Tibial artery (tissue), 4 donors: Measurements from ENCODE around the gene COL27A1.

Source experiments
- DNase-seq, 2 donors: peaks; one replicate each; pipeline ENCODE4 v3.0.0-alpha.2; 2019
- H3K27ac ChIP-seq, 2 donors: fragments of 200-600 bp; sonication (generic) in 1 of 2; 1 replicate in 1 of 2; 2 replicates in 1 of 2; pipeline ENCODE4 v1.5.1; 2018 to 2019; ENCODE audit warnings: mild to moderate bottlenecking in 1 of 2
- H3K27me3 ChIP-seq, 2 donors: fragments of 200-600 bp; sonication (generic) in 1 of 2; one replicate each; pipeline versions ENCODE4 v1.5.1 to v1.6.0; 2016 to 2019
- H3K36me3 ChIP-seq, 3 donors: fragments of 200-600 bp; sonication (generic) in 2 of 3; one replicate each; pipeline ENCODE4 v1.5.1; 2016 to 2019; ENCODE audit warnings: mild to moderate bottlenecking in 2 of 3
- H3K4me1 ChIP-seq, 4 donors: fragments of 200-600 bp; sonication (generic) in 2 of 4; 1 replicate in 3 of 4; 2 replicates in 1 of 4; pipeline ENCODE4 v1.5.1; 2016 to 2019
- H3K4me3 ChIP-seq, 2 donors: fragments of 200-600 bp; sonication (generic) in 1 of 2; 1 replicate in 1 of 2; 2 replicates in 1 of 2; pipeline ENCODE4 v1.5.1; 2018 to 2019; ENCODE audit warnings: mild to moderate bottlenecking in 2 of 2
- H3K9me3 ChIP-seq, 3 donors: fragments of 200-600 bp; sonication (generic) in 1 of 3; one replicate each; pipeline ENCODE4 v1.5.1; 2016 to 2019
- intact Hi-C: fragments of 100-400 bp; cut with DNase I; formaldehyde crosslinking; loops from one replicate; pipeline ENCODE4 v1.15.0; 2023; ENCODE audit warnings: low total_unique reads
- TF ChIP-seq, protein P1 (sequence below), 2 experiments: fragments of 200-600 bp in 1 of 2; fragments of 450-650 bp in 1 of 2; IDR thresholded peaks; one replicate each; pipeline ENCODE4 v1.5.1; 2017 to 2019; ENCODE audit warnings: antibody characterized with exemption in 2 of 2, mild to moderate bottlenecking in 1 of 2, moderate library complexity in 1 of 2

The COL27A1 gene

DNA sequence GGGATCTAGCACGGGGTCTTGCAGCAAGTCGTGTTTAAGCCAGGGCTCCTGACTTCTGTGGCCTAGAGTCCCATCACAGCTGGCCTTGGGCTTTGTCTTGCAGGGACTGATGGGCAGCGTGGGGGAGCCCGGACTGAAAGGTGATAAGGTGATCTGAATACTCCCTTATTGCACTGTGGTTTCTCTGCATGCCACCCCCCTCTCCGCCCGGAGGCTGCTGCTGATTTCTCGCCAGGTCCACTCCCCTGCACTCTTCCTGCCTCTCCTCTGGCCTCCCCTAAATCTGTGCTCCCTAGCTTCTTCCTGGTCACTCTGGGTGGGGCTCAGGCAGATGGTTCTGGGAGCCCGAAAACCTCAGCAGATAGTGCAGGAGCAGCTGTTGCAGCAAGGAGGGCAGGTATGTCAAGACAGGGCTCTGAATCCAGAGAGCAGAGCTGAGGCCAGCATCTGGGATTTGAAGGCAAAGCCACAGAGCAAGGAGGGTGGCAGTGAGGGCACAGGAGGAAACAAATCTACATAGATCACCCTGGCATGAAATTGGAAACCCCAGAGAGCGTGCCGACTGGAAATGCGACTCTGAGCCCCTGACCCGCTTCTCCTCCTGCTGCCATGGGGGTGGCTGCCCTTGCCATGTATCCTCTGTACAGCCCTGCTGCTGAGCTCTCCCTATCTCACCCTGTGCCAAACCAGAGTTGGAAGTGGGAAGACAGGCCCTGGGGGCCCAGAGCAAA lies 76.5 kb downstream of the COL27A1 start:
- no peaks in the 10 kb centered on the region for H3K27me3 ChIP-seq
- no peak for DNase-seq
- H3K36me3 ChIP-seq, result no peaks in the 10 kb centered on the region
- intact Hi-C loops, result no loop called here
- TF ChIP-seq, protein P1, sequence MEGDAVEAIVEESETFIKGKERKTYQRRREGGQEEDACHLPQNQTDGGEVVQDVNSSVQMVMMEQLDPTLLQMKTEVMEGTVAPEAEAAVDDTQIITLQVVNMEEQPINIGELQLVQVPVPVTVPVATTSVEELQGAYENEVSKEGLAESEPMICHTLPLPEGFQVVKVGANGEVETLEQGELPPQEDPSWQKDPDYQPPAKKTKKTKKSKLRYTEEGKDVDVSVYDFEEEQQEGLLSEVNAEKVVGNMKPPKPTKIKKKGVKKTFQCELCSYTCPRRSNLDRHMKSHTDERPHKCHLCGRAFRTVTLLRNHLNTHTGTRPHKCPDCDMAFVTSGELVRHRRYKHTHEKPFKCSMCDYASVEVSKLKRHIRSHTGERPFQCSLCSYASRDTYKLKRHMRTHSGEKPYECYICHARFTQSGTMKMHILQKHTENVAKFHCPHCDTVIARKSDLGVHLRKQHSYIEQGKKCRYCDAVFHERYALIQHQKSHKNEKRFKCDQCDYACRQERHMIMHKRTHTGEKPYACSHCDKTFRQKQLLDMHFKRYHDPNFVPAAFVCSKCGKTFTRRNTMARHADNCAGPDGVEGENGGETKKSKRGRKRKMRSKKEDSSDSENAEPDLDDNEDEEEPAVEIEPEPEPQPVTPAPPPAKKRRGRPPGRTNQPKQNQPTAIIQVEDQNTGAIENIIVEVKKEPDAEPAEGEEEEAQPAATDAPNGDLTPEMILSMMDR (IDR thresholded peaks at IDR 0.05), result no peak
- H3K27ac ChIP-seq, result no peak overlapping the region
- no peaks in the 10 kb centered on the region for H3K9me3 ChIP-seq
- peaks cover 0 to 23% (median 3%) of the 10 kb centered on the region in 4 donors for H3K4me1 ChIP-seq
- H3K4me3 ChIP-seq, result no peak overlapping the region

DNA sequence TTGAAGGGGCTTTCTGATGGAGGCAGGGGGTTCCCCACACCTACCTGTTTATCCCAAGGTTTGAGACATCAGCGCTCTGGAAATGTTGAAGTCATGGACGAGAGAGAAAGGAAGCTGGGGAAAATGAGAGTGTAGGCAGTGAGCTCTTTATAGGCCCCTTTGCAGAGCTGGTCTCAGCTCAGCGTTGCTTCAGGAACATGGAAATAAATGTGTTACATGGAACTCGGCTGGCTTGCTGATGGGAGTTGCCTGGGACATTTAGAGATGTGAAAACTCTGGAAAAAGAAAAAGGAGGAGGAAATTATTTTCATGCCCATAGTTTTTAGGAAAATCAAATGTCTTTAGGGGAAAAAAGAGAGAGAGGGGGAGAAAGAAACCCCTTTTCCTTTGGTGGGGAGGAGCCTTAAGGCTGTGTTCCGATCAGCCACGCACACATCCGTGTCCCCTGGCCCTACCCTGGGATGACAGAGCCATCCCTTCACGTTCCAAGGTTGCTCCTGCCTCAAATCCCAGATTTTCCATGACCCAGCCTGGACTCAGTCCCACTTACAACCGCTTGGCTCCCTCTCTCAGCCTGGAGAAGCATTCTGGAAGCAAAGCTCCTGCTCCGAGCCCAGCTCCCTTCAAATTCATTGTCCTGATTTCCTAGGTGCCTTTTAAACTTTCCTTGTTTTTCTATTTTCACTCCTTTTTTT lies 78.3 kb downstream of the COL27A1 start:
- Histone ChIP-seq H3K36me3 (no peaks in the 10 kb centered on the region), H3K27ac (peak overlapping the region; percentile 36 to 57), H3K4me1 (peaks cover 0 to 32% (median 15%) of the 10 kb centered on the region in 4 donors), H3K9me3 (no peaks in the 10 kb centered on the region), H3K27me3 (no peaks in the 10 kb centered on the region), H3K4me3 (no peak overlapping the region)
- TF ChIP-seq, protein P1 (IDR thresholded peaks at IDR 0.05), result peak; percentile 6 to 45
- intact Hi-C loops, result no loop called here
- peak; percentile 58 to 73 for DNase-seq

DNA sequence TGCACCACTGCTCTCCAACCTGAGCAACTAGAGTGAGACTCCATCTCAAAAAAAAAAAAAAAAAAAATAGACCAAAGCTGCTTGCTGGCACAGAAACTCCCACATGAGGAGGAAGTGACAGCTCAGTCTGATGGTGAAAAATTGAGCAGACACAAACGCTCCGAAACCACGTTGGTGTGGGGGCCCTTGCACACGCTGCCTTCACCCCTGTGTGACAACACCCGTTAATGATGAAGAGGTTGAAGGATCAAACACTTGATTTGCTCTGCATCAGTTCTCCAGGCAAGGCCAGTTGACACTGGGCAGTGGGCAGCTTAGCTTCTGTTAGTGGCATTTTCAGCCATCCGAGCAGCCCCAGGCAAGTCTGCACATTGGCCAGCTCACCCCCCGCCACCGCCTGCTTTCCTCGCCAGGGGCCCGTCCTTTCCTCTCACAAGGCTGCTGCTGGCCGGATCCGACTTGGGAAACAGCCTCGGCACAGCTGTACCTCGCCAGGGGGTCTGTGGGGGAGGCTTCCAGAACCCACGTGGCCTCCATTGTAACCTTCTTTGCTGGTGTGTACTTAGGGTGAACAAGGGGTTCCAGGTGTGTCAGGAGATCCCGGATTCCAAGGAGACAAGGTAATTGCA lies 79.8 kb downstream of the COL27A1 start:
- no peaks in the 10 kb centered on the region for H3K36me3 ChIP-seq
- intact Hi-C loops, result no loop called here
- no peak overlapping the region for H3K27ac ChIP-seq
- H3K4me1 ChIP-seq, result peaks cover 0 to 39% (median 28%) of the 10 kb centered on the region in 4 donors
- no peak for DNase-seq
- TF ChIP-seq, protein P1 (IDR thresholded peaks at IDR 0.05), result no peak
- no peak overlapping the region for H3K4me3 ChIP-seq
- H3K27me3 ChIP-seq, result no peaks in the 10 kb centered on the region
- H3K9me3 ChIP-seq, result no peaks in the 10 kb centered on the region

DNA sequence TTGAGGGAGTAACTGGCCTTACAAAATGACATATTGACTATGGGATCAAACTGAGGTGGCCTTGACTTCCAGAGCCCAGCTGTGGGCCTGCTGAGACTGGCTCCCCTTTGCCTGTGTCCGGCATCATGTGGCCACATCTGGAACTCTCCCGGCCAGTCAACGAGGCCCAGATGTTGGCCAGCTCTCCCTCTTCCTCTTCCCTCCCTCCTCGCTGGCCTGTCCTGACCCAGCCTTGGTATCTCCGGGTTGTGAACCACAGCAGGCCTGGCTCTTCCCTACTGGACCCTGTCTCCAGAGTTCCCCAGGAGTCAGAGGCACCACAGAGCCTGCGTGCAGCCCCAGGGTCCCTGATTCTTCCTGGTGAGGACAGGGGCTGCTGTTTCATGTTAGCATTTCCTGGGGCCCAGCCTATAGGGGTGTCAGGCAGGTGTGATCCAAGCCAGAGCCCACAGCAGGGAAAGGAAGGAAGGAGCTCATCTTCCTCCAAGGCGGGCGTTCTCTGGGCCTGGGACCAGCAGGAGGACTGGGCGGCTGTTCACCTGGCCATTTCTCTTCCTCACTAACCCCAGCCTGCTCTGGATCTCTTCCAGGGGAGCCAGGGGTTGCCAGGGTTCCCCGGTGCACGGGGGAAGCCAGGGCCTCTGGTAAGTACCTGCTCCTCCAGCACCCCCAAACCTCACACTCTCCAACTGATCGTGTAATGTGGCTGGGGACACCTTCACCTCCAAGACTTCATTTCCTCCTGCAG lies 81.2 kb downstream of the COL27A1 start:
- Histone ChIP-seq H3K27ac (no peak overlapping the region), H3K27me3 (no peaks in the 10 kb centered on the region), H3K36me3 (no peaks in the 10 kb centered on the region), H3K9me3 (no peaks in the 10 kb centered on the region), H3K4me3 (no peak overlapping the region), H3K4me1 (peaks cover 0 to 40% (median 28%) of the 10 kb centered on the region in 4 donors)
- DNase-seq, result no peak
- TF ChIP-seq, protein P1 (IDR thresholded peaks at IDR 0.05), result no peak
- intact Hi-C loops, result no loop called here

DNA sequence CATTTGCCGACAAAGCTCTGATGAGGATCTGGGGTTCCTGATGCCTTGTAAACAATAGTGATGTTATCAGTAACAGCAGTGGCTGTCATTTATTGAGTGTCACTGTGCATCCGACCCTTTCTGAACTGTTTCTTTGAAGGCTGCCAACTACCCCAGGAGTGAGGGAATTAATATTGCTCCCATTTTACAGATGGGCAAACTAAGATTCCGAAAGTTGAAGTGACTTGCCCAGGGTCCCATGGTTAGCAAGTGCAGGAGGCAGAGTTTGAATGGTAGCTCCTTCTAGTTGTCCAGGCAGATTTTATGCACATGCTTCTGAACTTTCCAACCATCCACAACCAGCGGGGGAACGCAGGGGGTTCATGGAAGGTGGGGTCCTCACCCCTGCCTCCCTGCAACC lies 81.9 kb downstream of the COL27A1 start:
- intact Hi-C loops, result no loop called here
- no peak for DNase-seq
- Histone ChIP-seq H3K9me3 (no peaks in the 10 kb centered on the region), H3K36me3 (no peaks in the 10 kb centered on the region), H3K27ac (no peak overlapping the region), H3K4me3 (no peak overlapping the region), H3K27me3 (no peaks in the 10 kb centered on the region), H3K4me1 (peaks cover 0 to 40% (median 28%) of the 10 kb centered on the region in 4 donors)
- TF ChIP-seq, protein P1 (IDR thresholded peaks at IDR 0.05), result no peak
